ENCODE measurements around the gene LRRC1. TPM values are rescaled to one million over a fixed set of nuclear protein-coding genes. Genes with fewer than 3 reads are reported as not detected.

LRRC1 gene
- total RNA-seq, 1 donor from 2014 or later = 6.4 TPM

GRCh38 chr6:53809691-53810090 lies 14.9 kb downstream of the LRRC1 start:
- DNase-seq (ENCODE audit: low spot score) = no peak

GRCh38 chr6:53811082-53811481 lies 16.3 kb downstream of the LRRC1 start:
- no peak for DNase-seq (ENCODE audit: low spot score)
- intact Hi-C loops (cut with DNase I) = no loop called here

More at GRCh38 chr6:53809691-53810090, 14.9 kb downstream of the LRRC1 start:
- intact Hi-C loops (cut with DNase I) = no loop called here

GRCh38 chr6:53811746-53812145 lies 16.9 kb downstream of the LRRC1 start:
- intact Hi-C loops (cut with DNase I) = no loop called here
- no peak for DNase-seq (ENCODE audit: low spot score)

- intact Hi-C loops (cut with DNase I) = no loop called here
- no peak for DNase-seq (ENCODE audit: low spot score)
Observed at GRCh38 chr6:53813096-53813495, 18.3 kb downstream of the LRRC1 start.

GRCh38 chr6:53813801-53814200 lies 19.0 kb downstream of the LRRC1 start:
- intact Hi-C loops (cut with DNase I) = no loop called here
- no peak for DNase-seq (ENCODE audit: low spot score)

- intact Hi-C loops (cut with DNase I) = no loop called here
- DNase-seq (ENCODE audit: low spot score) = no peak
Observed at GRCh38 chr6:53814353-53814752, 19.5 kb downstream of the LRRC1 start.

GRCh38 chr6:53815381-53816119 lies 20.7 kb downstream of the LRRC1 start:
- DNase-seq (ENCODE audit: low spot score) = no peak
- intact Hi-C loops (cut with DNase I) = no loop called here

GRCh38 chr6:53818858-53819609 lies 24.2 kb downstream of the LRRC1 start:
- no peak for DNase-seq (ENCODE audit: low spot score)
- intact Hi-C loops (cut with DNase I) = no loop called here

GRCh38 chr6:53822401-53823125 lies 27.8 kb downstream of the LRRC1 start:
- DNase-seq (ENCODE audit: low spot score) = no peak
- intact Hi-C loops (cut with DNase I) = no loop called here

- intact Hi-C loops (cut with DNase I) = no loop called here
- no peak for DNase-seq (ENCODE audit: low spot score)
Observed at GRCh38 chr6:53824714-53825113, 29.9 kb downstream of the LRRC1 start.

GRCh38 chr6:53825532-53826321 lies 30.9 kb downstream of the LRRC1 start:
- intact Hi-C loops (cut with DNase I) = no loop called here
- DNase-seq (ENCODE audit: low spot score) = no peak

- intact Hi-C loops (cut with DNase I) = no loop called here
- DNase-seq (ENCODE audit: low spot score) = no peak
Observed at GRCh38 chr6:53827531-53827930, 32.7 kb downstream of the LRRC1 start.

GRCh38 chr6:53828215-53828614 lies 33.4 kb downstream of the LRRC1 start:
- intact Hi-C loops (cut with DNase I) = no loop called here
- DNase-seq (ENCODE audit: low spot score) = no peak

- intact Hi-C loops (cut with DNase I) = no loop called here
- DNase-seq (ENCODE audit: low spot score) = no peak
Observed at GRCh38 chr6:53828966-53829697, 34.3 kb downstream of the LRRC1 start.

GRCh38 chr6:53829698-53830221 lies 35.0 kb downstream of the LRRC1 start:
- intact Hi-C loops (cut with DNase I) = no loop called here
- no peak for DNase-seq (ENCODE audit: low spot score)

- DNase-seq (ENCODE audit: low spot score) = no peak
Observed at GRCh38 chr6:53830366-53830765, 35.6 kb downstream of the LRRC1 start.

GRCh38 chr6:53831081-53831869 lies 36.5 kb downstream of the LRRC1 start:
- DNase-seq (ENCODE audit: low spot score) = no peak
- intact Hi-C loops (cut with DNase I) = no loop called here

More at GRCh38 chr6:53830366-53830765, 35.6 kb downstream of the LRRC1 start:
- intact Hi-C loops (cut with DNase I) = no loop called here

Measured in cardiac septum (tissue), 1 donor.